Type B pancreatic cell (in vitro differentiated cells): ENCODE results near the gene HECTD3. TPM values are rescaled to one million over a fixed set of nuclear protein-coding genes. Genes with fewer than 3 reads are reported as not detected.

Experiments used
- DNase-seq: peaks from one replicate; pipeline ENCODE4 v3.0.0; 2021; ENCODE audit warnings: mixed read lengths; ENCODE audit not compliant: unreplicated experiment; ENCODE audit errors: extremely low spot score
- H3K27ac Mint-ChIP-seq: 2 replicates; pipeline ENCODE4 v1.8.0; 2021; ENCODE audit warnings: mild to moderate bottlenecking, mixed read lengths
- H3K27me3 Mint-ChIP-seq: 2 replicates; pipeline ENCODE4 v1.8.0; 2021; ENCODE audit warnings: mixed read lengths
- H3K36me3 Mint-ChIP-seq: 2 replicates; pipeline ENCODE4 v1.8.0; 2021; ENCODE audit warnings: mixed read lengths
- H3K4me1 Mint-ChIP-seq: one replicate; pipeline ENCODE4 v1.8.0; 2021; ENCODE audit warnings: mixed read lengths; ENCODE audit not compliant: unreplicated experiment
- H3K4me3 Mint-ChIP-seq: 2 replicates; pipeline ENCODE4 v1.8.0; 2021; ENCODE audit warnings: mild to moderate bottlenecking, mixed read lengths
- H3K9me3 Mint-ChIP-seq: 2 replicates; pipeline ENCODE4 v1.8.0; 2021; ENCODE audit warnings: mixed read lengths
- CTCF ChIP-seq: fragments of 200-600 bp; sonication (generic); conservative IDR thresholded peaks from 2 replicates; pipeline ENCODE4 v1.5.0; 2021; ENCODE audit warnings: antibody characterized with exemption, mild to moderate bottlenecking
- total RNA-seq: library from RNA; stranded (reverse); gene quantifications from 2 replicates; pipeline ENCODE4 v1.2.1, GENCODE V29; 2021; ENCODE audit warnings: low replicate concordance

Gene HECTD3
- total RNA-seq, 1 donor from 2014 or later, result 33.9 TPM

- H3K9me3 Mint-ChIP-seq, result no peaks in the 10 kb centered on the region
- peak overlapping the region; percentile 89 for H3K4me3 Mint-ChIP-seq
- H3K27ac Mint-ChIP-seq, result no peak overlapping the region
- no peak for DNase-seq
- no peak for TF ChIP-seq CTCF
- no peaks in the 10 kb centered on the region for H3K27me3 Mint-ChIP-seq
- peaks cover 27% of the 10 kb centered on the region for H3K4me1 Mint-ChIP-seq
- H3K36me3 Mint-ChIP-seq, result peaks cover 9% of the 10 kb centered on the region
Observed at GRCh38 chr1:45013551-45014209, 2.6 kb upstream of the HECTD3 start.

GRCh38 chr1:45012639-45013278, 1.6 kb upstream of the HECTD3 start:
- peak overlapping the region; percentile 86 for H3K27ac Mint-ChIP-seq
- peaks cover 27% of the 10 kb centered on the region for H3K4me1 Mint-ChIP-seq
- no peak for DNase-seq
- no peaks in the 10 kb centered on the region for H3K27me3 Mint-ChIP-seq
- H3K4me3 Mint-ChIP-seq, result peak overlapping the region; percentile 89
- peaks cover 9% of the 10 kb centered on the region for H3K36me3 Mint-ChIP-seq
- TF ChIP-seq CTCF, result no peak
- no peaks in the 10 kb centered on the region for H3K9me3 Mint-ChIP-seq

- Mint-ChIP-seq H3K27me3 (no peaks in the 10 kb centered on the region), H3K36me3 (peaks cover 9% of the 10 kb centered on the region), H3K27ac (peak within 1 kb of the TSS; percentile 86), H3K4me3 (peak within 1 kb of the TSS; percentile 89), H3K4me1 (peaks cover 27% of the 10 kb centered on the region), H3K9me3 (no peaks in the 10 kb centered on the region)
- peak; percentile 85 for DNase-seq
- no peak for TF ChIP-seq CTCF
Observed at GRCh38 chr1:45011837-45012638, 914 bp upstream of the HECTD3 start, which contains the start of gene UROD. Gene UROD, plus strand, starts transcription at chr1:45012254. Its CDS starts 12 bp downstream, at chr1:45012266.

GRCh38 chr1:45009956-45010854, 919 bp downstream of the HECTD3 start:
- Mint-ChIP-seq H3K4me3 (peak overlapping the region; percentile 88), H3K4me1 (peaks cover 27% of the 10 kb centered on the region), H3K27ac (peak overlapping the region; percentile 34), H3K9me3 (no peaks in the 10 kb centered on the region), H3K27me3 (no peaks in the 10 kb centered on the region), H3K36me3 (peaks cover 12% of the 10 kb centered on the region)
- TF ChIP-seq CTCF, result no peak
- peak; percentile 67 for DNase-seq

GRCh38 chr1:45009296-45009865, 1.7 kb downstream of the HECTD3 start:
- no peaks in the 10 kb centered on the region for H3K9me3 Mint-ChIP-seq
- H3K27me3 Mint-ChIP-seq, result no peaks in the 10 kb centered on the region
- peaks cover 23% of the 10 kb centered on the region for H3K4me1 Mint-ChIP-seq
- peak overlapping the region; percentile 88 for H3K4me3 Mint-ChIP-seq
- TF ChIP-seq CTCF, result no peak
- peak overlapping the region; percentile 34 for H3K27ac Mint-ChIP-seq
- DNase-seq, result no peak
- H3K36me3 Mint-ChIP-seq, result peaks cover 14% of the 10 kb centered on the region
